IMR-90 (cell line): Measurements from ENCODE around the gene PAPSS2. TPM values are rescaled to one million over a fixed set of nuclear protein-coding genes. Genes with fewer than 3 reads are reported as not detected.

ENCODE experiments used
- ATAC-seq: fragments of 200-7000 bp; cut with Tn5 transposase; 2 replicates; pipeline ENCODE4 v1.9.1; 2020; ENCODE audit warnings: low read depth, mild to moderate bottlenecking, moderate library complexity
- BruUV-seq: library from RNA; stranded (reverse); fragments of 400-500 nt; replicated peaks from 2 replicates; lab custom pipeline; 2021; lab: Mats Ljungman, UMichigan
- CTCF ChIA-PET: fragments of 300-600 bp; formaldehyde crosslinking; extraction: SDS; loops from one replicate; lab custom pipeline; 2021; ENCODE audit warnings: antibody characterized with exemption; lab: Yijun Ruan, JAX
- POLR2A ChIA-PET: fragments of 300-600 bp; sonication (Branson Sonifier 250); formaldehyde crosslinking; loops from one replicate; lab custom pipeline; 2022; ENCODE audit warnings: antibody characterized with exemption; ENCODE audit not compliant: unreplicated experiment; lab: Charles Lee
- DNase-seq: peaks from one replicate; pipeline ENCODE4 v3.0.0; 2013
- H2AFZ ChIP-seq: replicated peaks from 2 replicates; pipeline ENCODE3; 2013; ENCODE audit warnings: low read length, mild to moderate bottlenecking; ENCODE audit not compliant: poor library complexity
- H2AK5ac ChIP-seq: 2 replicates; pipeline ENCODE4 v1.6.1; 2013; ENCODE audit warnings: low read depth, low read length, inconsistent platforms
- H2AK9ac ChIP-seq: replicated peaks from 2 replicates; pipeline ENCODE3; 2013; ENCODE audit warnings: mild to moderate bottlenecking, low read depth, low read length, moderate library complexity; ENCODE audit not compliant: poor library complexity
- H2BK120ac ChIP-seq: 2 replicates; pipeline ENCODE4 v1.6.1; 2013; ENCODE audit warnings: low read depth, low read length, inconsistent platforms
- H2BK15ac ChIP-seq: 3 replicates; pipeline ENCODE4 v1.6.1; 2013; ENCODE audit warnings: low read depth, low read length, inconsistent platforms
- H2BK20ac ChIP-seq: 2 replicates; pipeline ENCODE4 v1.6.1; 2013; ENCODE audit warnings: low read depth, mild to moderate bottlenecking, inconsistent platforms, low read length, moderate library complexity
- H2BK5ac ChIP-seq: 2 replicates; pipeline ENCODE4 v1.6.1; 2013; ENCODE audit warnings: mild to moderate bottlenecking, low read depth, low read length, inconsistent platforms; ENCODE audit not compliant: poor library complexity, severe bottlenecking
- H3K14ac ChIP-seq: replicated peaks from 2 replicates; pipeline ENCODE4 v1.6.1; 2013; ENCODE audit warnings: low read depth, low read length, inconsistent platforms
- H3K18ac ChIP-seq: 2 replicates; pipeline ENCODE4 v1.6.1; 2013; ENCODE audit warnings: low read depth, low read length, control low read depth
- H3K23ac ChIP-seq: 2 replicates; pipeline ENCODE4 v1.6.1; 2013; ENCODE audit warnings: low read depth, low read length, inconsistent platforms
- H3K27ac ChIP-seq: 2 replicates; pipeline ENCODE4 v1.5.1; 2013; ENCODE audit warnings: mild to moderate bottlenecking, control low read depth, low read length; ENCODE audit not compliant: insufficient read depth
- H3K27me3 ChIP-seq: 2 replicates; pipeline ENCODE4 v1.6.1; 2013; ENCODE audit warnings: low read length; ENCODE audit not compliant: control insufficient read depth, insufficient read depth
- H3K36me3 ChIP-seq: 2 replicates; pipeline ENCODE4 v1.6.1; 2013; ENCODE audit warnings: low read length, mixed read lengths; ENCODE audit not compliant: control insufficient read depth, insufficient read depth
- H3K4ac ChIP-seq: 2 replicates; pipeline ENCODE4 v1.6.1; 2013; ENCODE audit warnings: low read depth, low read length, inconsistent platforms
- H3K4me1 ChIP-seq: 2 replicates; pipeline ENCODE4 v1.6.1; 2013; ENCODE audit warnings: low read length, mixed read lengths; ENCODE audit not compliant: control insufficient read depth, insufficient read depth
- H3K4me2 ChIP-seq: 2 replicates; pipeline ENCODE4 v1.6.1; 2013; ENCODE audit warnings: low read depth, mild to moderate bottlenecking, control low read depth, low read length, moderate library complexity
- H3K4me3 ChIP-seq: 2 replicates; pipeline ENCODE4 v1.5.1; 2013; ENCODE audit warnings: low read depth, mild to moderate bottlenecking, control low read depth, low read length, moderate library complexity; ENCODE audit not compliant: insufficient read depth
- H3K56ac ChIP-seq: 2 replicates; pipeline ENCODE4 v1.6.1; 2013; ENCODE audit warnings: low read length, inconsistent platforms; ENCODE audit not compliant: insufficient read depth; ENCODE audit errors: extremely low read depth
- H3K79me1 ChIP-seq, 2 experiments: 2 replicates each; pipeline ENCODE4 v1.6.1; 2013; ENCODE audit warnings: low read length in 2 of 2, inconsistent platforms in 1 of 2, low read depth in 1 of 2
- H3K9ac ChIP-seq: 2 replicates; pipeline ENCODE4 v1.6.1; 2013; ENCODE audit warnings: low read depth, low read length, control low read depth
- H3K9me1 ChIP-seq: 2 replicates; pipeline ENCODE4 v1.6.1; 2013; ENCODE audit warnings: low read length, inconsistent platforms; ENCODE audit not compliant: insufficient read depth
- H3K9me3 ChIP-seq: 2 replicates; pipeline ENCODE4 v1.6.1; 2013; ENCODE audit warnings: low read length; ENCODE audit not compliant: control insufficient read depth, insufficient read depth
- H4K20me1 ChIP-seq: 2 replicates; pipeline ENCODE4 v1.6.1; 2013; ENCODE audit warnings: low read length, inconsistent platforms; ENCODE audit not compliant: insufficient read depth
- H4K5ac ChIP-seq: 2 replicates; pipeline ENCODE4 v1.6.1; 2013; ENCODE audit warnings: mild to moderate bottlenecking, low read depth, low read length, control low read depth
- H4K8ac ChIP-seq, 2 experiments: 2 replicates each; pipeline ENCODE4 v1.6.1; 2013; ENCODE audit warnings: low read depth in 2 of 2, low read length in 2 of 2, control low read depth in 1 of 2, inconsistent platforms in 1 of 2
- H4K91ac ChIP-seq: 2 replicates; pipeline ENCODE4 v1.6.1; 2013; ENCODE audit warnings: low read depth, low read length, inconsistent platforms; ENCODE audit not compliant: insufficient read depth
- BHLHE40 ChIP-seq: fragments of 150-350 bp; IDR thresholded peaks from 2 replicates; pipeline ENCODE4 v1.6.1; 2016; ENCODE audit warnings: mild to moderate bottlenecking, low read depth, low read length
- CHD1 ChIP-seq: IDR thresholded peaks from 2 replicates; pipeline ENCODE4 v1.6.1; 2012; ENCODE audit warnings: low read depth, low read length, improper control_type of control experiment
- ELK1 ChIP-seq: fragments of 150-350 bp; IDR thresholded peaks from 2 replicates; pipeline ENCODE4 v1.6.1; 2016; ENCODE audit warnings: low read depth, mild to moderate bottlenecking, low read length, moderate library complexity, borderline replicate concordance
- FOS ChIP-seq: fragments of 150-350 bp; IDR thresholded peaks from 2 replicates; pipeline ENCODE4 v1.6.1; 2016; ENCODE audit warnings: low read depth, low read length
- MAFK ChIP-seq: IDR thresholded peaks from 2 replicates; pipeline ENCODE4 v1.6.1; 2012; ENCODE audit warnings: low read depth, low read length, improper control_type of control experiment
- MAZ ChIP-seq: IDR thresholded peaks from 2 replicates; pipeline ENCODE4 v1.6.1; 2012; ENCODE audit warnings: low read depth, mild to moderate bottlenecking, low read length, improper control_type of control experiment, moderate library complexity, borderline replicate concordance
- MXI1 ChIP-seq: IDR thresholded peaks from 2 replicates; pipeline ENCODE4 v1.6.1; 2012; ENCODE audit warnings: low read depth, mild to moderate bottlenecking, low read length, moderate library complexity, borderline replicate concordance
- NFE2L2 ChIP-seq: fragments of 150-350 bp; IDR thresholded peaks from 2 replicates; pipeline ENCODE4 v1.6.1; 2016; ENCODE audit warnings: low read depth, mild to moderate bottlenecking, low read length
- POLR2A ChIP-seq: IDR thresholded peaks from 2 replicates; pipeline ENCODE4 v1.6.1; 2012; ENCODE audit warnings: mild to moderate bottlenecking, low read depth, low read length
- RAD21 ChIP-seq: IDR thresholded peaks from 2 replicates; pipeline ENCODE4 v1.6.1; 2012; ENCODE audit warnings: low read length, improper control_type of control experiment
- RCOR1 ChIP-seq: IDR thresholded peaks from 2 replicates; pipeline ENCODE4 v1.6.1; 2012; ENCODE audit warnings: mild to moderate bottlenecking, low read length, improper control_type of control experiment; ENCODE audit not compliant: insufficient replicate concordance
- SMC3 ChIP-seq: fragments of 150-350 bp; IDR thresholded peaks from 2 replicates; pipeline ENCODE4 v1.6.1; 2016; ENCODE audit warnings: low read depth, mild to moderate bottlenecking, antibody characterized with exemption, low read length, moderate library complexity
- WGBS, 2 experiments: methylation state at CpG; one replicate each; pipeline versions ENCODE4 v1.1.5 to v1.1.7; 2013; ENCODE audit warnings: missing lambda C conversion rate in 2 of 2; ENCODE audit not compliant: insufficient read length in 1 of 2; ENCODE audit errors: extremely low coverage in 2 of 2; 5-methylcytosine and 5-hydroxymethylcytosine counted together
- dilution Hi-C: fragments of 300-500 bp; cut with HindIII; formaldehyde crosslinking; loops from one replicate; pipeline ENCODE4 v1.14.3; 2018; ENCODE audit warnings: low sequenced_read_pairs; ENCODE audit not compliant: unreplicated experiment
- in situ Hi-C: fragments of 300-500 bp; cut with MboI; formaldehyde crosslinking; loops from 3 replicates; pipeline ENCODE4 v1.14.3; 2019; ENCODE audit warnings: low sequenced_read_pairs, inconsistent platforms, mixed read lengths
- intact Hi-C: fragments of 100-400 bp; cut with micrococcal nuclease; formaldehyde crosslinking; loops from 2 replicates; pipeline ENCODE4 v1.10.0; 2022
- polyA plus RNA-seq, 3 experiments: library from polyadenylated mRNA; depleted of rRNA; stranded (reverse); fragments of >200 nt; gene quantifications; 2 replicates each; pipeline ENCODE4 v1.2.3, GENCODE V29; 2012; ENCODE audit warnings: low replicate concordance in 1 of 3
- total RNA-seq: library from RNA; depleted of rRNA; stranded (reverse); fragments of >200 nt; gene quantifications from 2 replicates; pipeline ENCODE4 v1.2.3, GENCODE V29; 2012
- TF ChIP-seq, protein P1 (sequence below): conservative IDR thresholded peaks from 2 replicates; pipeline ENCODE4 v1.5.1; 2012; ENCODE audit warnings: mild to moderate bottlenecking, low read depth, low read length, improper control_type of control experiment

The PAPSS2 gene
- total and polyA plus RNA-seq, 2 of the 4 experiments (the other 2 are of a cell fraction), result 55.0 to 63.3 TPM

DNA sequence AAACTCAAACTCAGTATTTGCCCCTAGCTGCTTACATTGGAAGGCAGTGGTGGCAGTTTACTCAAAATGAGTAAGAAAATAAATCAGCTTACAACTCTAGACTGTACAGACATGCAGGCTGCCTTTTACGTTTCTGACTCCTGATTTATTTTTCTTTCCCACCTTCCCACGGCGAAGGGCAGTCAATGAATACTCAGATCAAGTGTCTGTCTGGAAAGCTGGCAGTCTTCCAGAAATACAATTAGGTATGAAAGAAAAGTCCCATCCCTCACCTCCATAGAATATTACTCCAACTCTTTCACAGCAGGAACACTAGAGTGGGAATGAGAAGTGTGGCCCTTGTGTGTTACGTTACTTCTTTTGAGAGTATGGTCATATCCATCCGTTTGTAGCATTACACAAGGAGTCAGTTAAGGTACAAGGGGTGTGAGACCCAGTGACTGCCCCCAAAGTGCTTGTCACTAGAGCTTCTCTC, 1.3 kb upstream of the PAPSS2 start (continued):
- TF ChIP-seq POLR2A, result no peak

DNA sequence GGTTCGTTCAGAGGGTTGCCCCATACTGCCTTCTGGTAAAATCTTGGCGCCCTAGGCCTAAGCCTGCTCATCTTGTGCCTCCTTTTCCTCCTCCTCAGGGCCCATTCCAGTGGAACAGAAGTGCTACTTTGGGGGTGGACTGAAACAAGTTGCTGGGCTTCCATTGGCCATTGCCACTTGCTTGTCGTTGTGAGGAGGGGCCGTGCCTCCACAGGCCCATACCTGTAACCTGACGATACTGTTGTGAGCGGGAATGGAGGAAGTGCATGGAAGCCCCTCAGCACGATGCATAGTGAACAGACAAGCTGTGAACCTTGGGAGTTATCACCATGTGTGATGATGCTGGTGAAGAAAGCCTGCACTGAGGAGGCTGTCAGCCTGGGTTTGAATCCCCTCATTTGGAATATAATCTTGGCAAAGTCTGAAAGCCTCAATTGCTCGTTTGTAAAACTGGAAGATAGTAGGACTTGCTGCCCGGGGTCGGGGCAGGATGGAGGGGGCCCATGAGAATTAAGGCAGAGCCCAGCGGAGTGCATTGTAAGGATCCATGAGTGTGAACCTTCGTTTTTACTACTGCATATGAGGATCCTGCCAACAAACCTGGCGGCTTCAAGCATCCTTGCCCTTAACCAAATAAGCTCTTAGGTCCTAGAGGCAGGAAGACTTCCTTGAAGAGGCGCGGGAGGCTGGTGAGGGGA, 671 bp upstream of the PAPSS2 start:
- Histone ChIP-seq H3K79me1 (peaks cover 8 to 50% of the 10 kb centered on the region in 2 experiments; a peak in 3 of 4 replicates), H3K36me3 (no peaks in the 10 kb centered on the region; the same call in 1 of the 2 replicates), H3K27me3 (no peaks in the 10 kb centered on the region), H3K23ac (peak overlapping the region; percentile 54; the same call in 1 of the 2 replicates), H3K27ac (peak overlapping the region; percentile 85), H2BK20ac (peak overlapping the region; percentile 88), H4K8ac (peak overlapping the region; percentile 51 to 88; a peak in 3 of 4 replicates), H3K9me1 (peaks cover 14% of the 10 kb centered on the region), H4K91ac (peak overlapping the region; percentile 86), H4K5ac (peak overlapping the region; percentile 23), H3K4ac (peak overlapping the region; percentile 92), H3K18ac (peak overlapping the region; percentile 29; the same call in 1 of the 2 replicates), H2AFZ (peak overlapping the region; percentile 93), H2AK9ac (peak overlapping the region; percentile 74), H3K9ac (peak overlapping the region; percentile 60), H3K4me3 (peak overlapping the region; percentile 98), H2AK5ac (peak overlapping the region; percentile 96), H3K14ac (peak overlapping the region; percentile 80), H3K4me2 (peak overlapping the region; percentile 39), H2BK15ac (peak overlapping the region; percentile 64; the same call in 2 of the 3 replicates), H4K20me1 (no peaks in the 10 kb centered on the region), H3K9me3 (no peaks in the 10 kb centered on the region), H2BK120ac (peak overlapping the region; percentile 80), H3K56ac (no peak overlapping the region), H2BK5ac (peak overlapping the region; percentile 78), H3K4me1 (peaks cover 14% of the 10 kb centered on the region)
- intact Hi-C loops (loop anchor here (5.0 kb wide), 2 partner anchors 63 to 728 kb away; no protein-coding TSS in a partner anchor), dilution Hi-C loops (no loop called here), in situ Hi-C loops (no loop called here)
- DNase-seq (peak; percentile 16), ATAC-seq (no peak)
- ChIA-PET CTCF (no interaction called here), POLR2A (interaction anchor here (0.7 kb wide), 1 partner anchor 19 kb away, joined by 6 read pairs; no protein-coding TSS in a partner anchor)
- no TSS peak for BruUV-seq
- WGBS, 2 experiments, result 59% methylated on average over 8 of the region's 15 CpGs; no CpG with 5 or more reads in 1 of the 2 experiments
- TF ChIP-seq BHLHE40 (no peak), MAFK (no peak), RAD21 (no peak), MXI1 (no peak), CHD1 (no peak), ELK1 (no peak), RCOR1 (no peak), MAZ (no peak), NFE2L2 (no peak), FOS (no peak), POLR2A (no peak), SMC3 (no peak)
- TF ChIP-seq, protein P1, sequence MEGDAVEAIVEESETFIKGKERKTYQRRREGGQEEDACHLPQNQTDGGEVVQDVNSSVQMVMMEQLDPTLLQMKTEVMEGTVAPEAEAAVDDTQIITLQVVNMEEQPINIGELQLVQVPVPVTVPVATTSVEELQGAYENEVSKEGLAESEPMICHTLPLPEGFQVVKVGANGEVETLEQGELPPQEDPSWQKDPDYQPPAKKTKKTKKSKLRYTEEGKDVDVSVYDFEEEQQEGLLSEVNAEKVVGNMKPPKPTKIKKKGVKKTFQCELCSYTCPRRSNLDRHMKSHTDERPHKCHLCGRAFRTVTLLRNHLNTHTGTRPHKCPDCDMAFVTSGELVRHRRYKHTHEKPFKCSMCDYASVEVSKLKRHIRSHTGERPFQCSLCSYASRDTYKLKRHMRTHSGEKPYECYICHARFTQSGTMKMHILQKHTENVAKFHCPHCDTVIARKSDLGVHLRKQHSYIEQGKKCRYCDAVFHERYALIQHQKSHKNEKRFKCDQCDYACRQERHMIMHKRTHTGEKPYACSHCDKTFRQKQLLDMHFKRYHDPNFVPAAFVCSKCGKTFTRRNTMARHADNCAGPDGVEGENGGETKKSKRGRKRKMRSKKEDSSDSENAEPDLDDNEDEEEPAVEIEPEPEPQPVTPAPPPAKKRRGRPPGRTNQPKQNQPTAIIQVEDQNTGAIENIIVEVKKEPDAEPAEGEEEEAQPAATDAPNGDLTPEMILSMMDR, result no peak
